ENCODE data around the gene SHC4.

Gene SHC4

GRCh38 chr15:48989170-48989569 lies 25.5 kb upstream of the SHC4 start:
- no peak overlapping the region for H3K4me3 ChIP-seq (replicated peaks; ENCODE audit: low read depth, low read length)
- no peak for TF ChIP-seq CTCF (IDR thresholded peaks at IDR 0.05; ENCODE audit: low read length, missing control alignments)
- DNase-seq (ENCODE audit: low read depth), result no peak

GRCh38 chr15:48987142-48987541 lies 23.4 kb upstream of the SHC4 start:
- no peak for DNase-seq (ENCODE audit: low read depth)
- TF ChIP-seq CTCF (IDR thresholded peaks at IDR 0.05; ENCODE audit: low read length, missing control alignments), result no peak
- no peak overlapping the region for H3K4me3 ChIP-seq (replicated peaks; ENCODE audit: low read depth, low read length)

- no peak overlapping the region for H3K4me3 ChIP-seq (replicated peaks; ENCODE audit: low read depth, low read length)
- no peak for TF ChIP-seq CTCF (IDR thresholded peaks at IDR 0.05; ENCODE audit: low read length, missing control alignments)
- DNase-seq (ENCODE audit: low read depth), result no peak
Measured at GRCh38 chr15:48986240-48986639, 22.5 kb upstream of the SHC4 start.

- no peak for DNase-seq (ENCODE audit: low read depth)
- TF ChIP-seq CTCF (IDR thresholded peaks at IDR 0.05; ENCODE audit: low read length, missing control alignments), result no peak
- H3K4me3 ChIP-seq (replicated peaks; ENCODE audit: low read depth, low read length), result no peak overlapping the region
Measured at GRCh38 chr15:48985516-48985915, 21.8 kb upstream of the SHC4 start.

GRCh38 chr15:48984811-48985352 lies 21.2 kb upstream of the SHC4 start:
- no peak for TF ChIP-seq CTCF (IDR thresholded peaks at IDR 0.05; ENCODE audit: low read length, missing control alignments)
- H3K4me3 ChIP-seq (replicated peaks; ENCODE audit: low read depth, low read length), result no peak overlapping the region
- peak; percentile 21 for DNase-seq (ENCODE audit: low read depth)

GRCh38 chr15:48984021-48984710 lies 20.4 kb upstream of the SHC4 start:
- no peak for DNase-seq (ENCODE audit: low read depth)
- TF ChIP-seq CTCF (IDR thresholded peaks at IDR 0.05; ENCODE audit: low read length, missing control alignments), result no peak
- H3K4me3 ChIP-seq (replicated peaks; ENCODE audit: low read depth, low read length), result no peak overlapping the region

- TF ChIP-seq CTCF (IDR thresholded peaks at IDR 0.05; ENCODE audit: low read length, missing control alignments), result no peak
- no peak overlapping the region for H3K4me3 ChIP-seq (replicated peaks; ENCODE audit: low read depth, low read length)
- no peak for DNase-seq (ENCODE audit: low read depth)
Measured at GRCh38 chr15:48983300-48983699, 19.6 kb upstream of the SHC4 start.
